GM21825 (cell line): Measurements from ENCODE around the gene IKZF3.
"Not testable (repeated sequence)": the region's sequence is repeated elsewhere in the genome, so short reads cannot be mapped to it uniquely, and the experiment has no call there.

Experiments
- ATAC-seq: cut with Tn5 transposase; IDR thresholded peaks from one replicate; pipeline ENCODE4 v1.9.1; 2021; ENCODE audit warnings: mild to moderate bottlenecking, moderate library complexity; ENCODE audit not compliant: unreplicated experiment

The IKZF3 gene

GRCh38 chr17:39722104-39722503 is 142.0 kb downstream of the IKZF3 start:
- no peak for ATAC-seq

GRCh38 chr17:39719563-39720355 is 144.4 kb downstream of the IKZF3 start:
- no peak for ATAC-seq

GRCh38 chr17:39717660-39718059 is 146.5 kb downstream of the IKZF3 start:
- no peak for ATAC-seq

- no peak for ATAC-seq
Observed at GRCh38 chr17:39716879-39717536, 147.1 kb downstream of the IKZF3 start.

- ATAC-seq, result no peak
Observed at GRCh38 chr17:39716073-39716818, 147.9 kb downstream of the IKZF3 start.

- ATAC-seq, result no peak
Observed at GRCh38 chr17:39715375-39716072, 148.6 kb downstream of the IKZF3 start.

- ATAC-seq, result no peak
Observed at GRCh38 chr17:39714234-39714633, 149.9 kb downstream of the IKZF3 start.

- no peak for ATAC-seq
Observed at GRCh38 chr17:39711851-39712250, 152.3 kb downstream of the IKZF3 start.

GRCh38 chr17:39711071-39711470 is 153.0 kb downstream of the IKZF3 start:
- not testable (repeated sequence) for ATAC-seq

GRCh38 chr17:39709998-39710964 is 153.8 kb downstream of the IKZF3 start:
- no peak for ATAC-seq

GRCh38 chr17:39709319-39709997 is 154.7 kb downstream of the IKZF3 start:
- no peak for ATAC-seq
